Measurements from ENCODE around the gene MAN1B1.
"Not testable (repeated sequence)": the region's sequence is repeated elsewhere in the genome, so short reads cannot be mapped to it uniquely, and the experiment has no call there.

MAN1B1 gene

GRCh38 chr9:137116027-137116507 lies 29.3 kb downstream of the MAN1B1 start:
- CTCF ChIA-PET: interaction anchor here (1.2 to 1.4 kb wide), 3 partner anchors 91 to 119 kb away, joined by 3 to 5 read pairs (median 3); partner anchors contain the start of gene RNF224
- Histone ChIP-seq H3K36me3 (ENCODE audit: control insufficient read depth in 4 of 4, insufficient read depth in 4 of 4, low read length in 3 of 4) (peaks cover 0 to 21% (median 13%) of the 10 kb centered on the region in 4 experiments), H3K27ac (ENCODE audit: insufficient read depth in 1 of 2, low read depth in 1 of 2, low read length in 2 of 2, poor library complexity in 1 of 2, severe bottlenecking in 2 of 2) (no peak overlapping the region), H3K4me1 (ENCODE audit: control extremely low read depth in 1 of 4, control insufficient read depth in 4 of 4, insufficient read depth in 4 of 4, low read length in 3 of 4) (peaks cover 0 to 13% (median 11%) of the 10 kb centered on the region in 4 experiments), H3K9me3 (ENCODE audit: control extremely low read depth in 1 of 5, control insufficient read depth in 4 of 5, insufficient read depth in 2 of 5, low read depth in 1 of 5, low read length in 4 of 5) (no peaks in the 10 kb centered on the region), H3K4me3 (ENCODE audit: control insufficient read depth in 1 of 7, extremely low read depth in 1 of 7, insufficient read depth in 4 of 7, low read depth in 2 of 7, low read length in 6 of 7) (no peak overlapping the region), H3K27me3 (replicated peaks in 2 of 5; ENCODE audit: control insufficient read depth in 4 of 5, insufficient read depth in 5 of 5, low read length in 4 of 5) (no peaks in the 10 kb centered on the region)
- 80% methylated on average over 5 of the region's 6 CpGs for WGBS (ENCODE audit: insufficient coverage)
- no peak for DNase-seq
- POLR2A ChIA-PET: interaction anchor here (0.5 kb wide), 1 partner anchor 93 kb away, joined by 4 read pairs; no protein-coding TSS in a partner anchor

GRCh38 chr9:137116728-137117127 lies 29.9 kb downstream of the MAN1B1 start:
- WGBS (ENCODE audit: insufficient coverage): 91% methylated on average over 17 of the region's 17 CpGs
- no peak overlapping the region for H3K4me3 ChIP-seq (ENCODE audit: control insufficient read depth in 1 of 7, extremely low read depth in 1 of 7, insufficient read depth in 4 of 7, low read depth in 2 of 7, low read length in 6 of 7)
- H3K36me3 ChIP-seq (ENCODE audit: control insufficient read depth in 4 of 4, insufficient read depth in 4 of 4, low read length in 3 of 4): peaks cover 0 to 18% (median 9%) of the 10 kb centered on the region in 4 experiments
- no peak overlapping the region for H3K27ac ChIP-seq (ENCODE audit: insufficient read depth in 1 of 2, low read depth in 1 of 2, low read length in 2 of 2, poor library complexity in 1 of 2, severe bottlenecking in 2 of 2)
- no peaks in the 10 kb centered on the region for H3K9me3 ChIP-seq (ENCODE audit: control extremely low read depth in 1 of 5, control insufficient read depth in 4 of 5, insufficient read depth in 2 of 5, low read depth in 1 of 5, low read length in 4 of 5)
- ChIA-PET POLR2A (no interaction called here), CTCF (interaction anchor here (0.7 to 1.6 kb wide), 2 partner anchors 110 to 120 kb away, joined by 4 to 6 read pairs; partner anchors contain the start of gene RNF224)
- no peak for DNase-seq
- no peaks in the 10 kb centered on the region for H3K27me3 ChIP-seq (replicated peaks in 2 of 5; ENCODE audit: control insufficient read depth in 4 of 5, insufficient read depth in 5 of 5, low read length in 4 of 5)
- H3K4me1 ChIP-seq (ENCODE audit: control extremely low read depth in 1 of 4, control insufficient read depth in 4 of 4, insufficient read depth in 4 of 4, low read length in 3 of 4): peaks cover 0 to 13% (median 11%) of the 10 kb centered on the region in 4 experiments

GRCh38 chr9:137117269-137117731 lies 30.5 kb downstream of the MAN1B1 start:
- 95% methylated on average over 7 of the region's 15 CpGs for WGBS (ENCODE audit: insufficient coverage)
- DNase-seq: no peak
- POLR2A ChIA-PET: interaction anchor here (1.7 kb wide), 1 partner anchor 106 kb away, joined by 4 read pairs; no protein-coding TSS in a partner anchor
- Histone ChIP-seq H3K36me3 (ENCODE audit: control insufficient read depth in 4 of 4, insufficient read depth in 4 of 4, low read length in 3 of 4) (peaks cover 0 to 12% (median 5%) of the 10 kb centered on the region in 4 experiments), H3K27ac (ENCODE audit: insufficient read depth in 1 of 2, low read depth in 1 of 2, low read length in 2 of 2, poor library complexity in 1 of 2, severe bottlenecking in 2 of 2) (no peak overlapping the region), H3K4me1 (ENCODE audit: control extremely low read depth in 1 of 4, control insufficient read depth in 4 of 4, insufficient read depth in 4 of 4, low read length in 3 of 4) (peaks cover under 1 to 13% (median 12%) of the 10 kb centered on the region in 4 experiments), H3K27me3 (replicated peaks in 2 of 5; ENCODE audit: control insufficient read depth in 4 of 5, insufficient read depth in 5 of 5, low read length in 4 of 5) (no peaks in the 10 kb centered on the region), H3K9me3 (ENCODE audit: control extremely low read depth in 1 of 5, control insufficient read depth in 4 of 5, insufficient read depth in 2 of 5, low read depth in 1 of 5, low read length in 4 of 5) (no peaks in the 10 kb centered on the region), H3K4me3 (ENCODE audit: control insufficient read depth in 1 of 7, extremely low read depth in 1 of 7, insufficient read depth in 4 of 7, low read depth in 2 of 7, low read length in 6 of 7) (no peak overlapping the region)
- CTCF ChIA-PET: interaction anchor here (0.7 to 4.3 kb wide), 4 partner anchors 9 to 119 kb away, joined by 4 to 46 read pairs (median 6); partner anchors contain the start of genes CYSRT1 and RNF224

GRCh38 chr9:137118092-137118603 lies 31.4 kb downstream of the MAN1B1 start:
- not testable (repeated sequence) for H3K36me3 ChIP-seq (ENCODE audit: control insufficient read depth in 4 of 4, insufficient read depth in 4 of 4, low read length in 3 of 4); H3K27me3 ChIP-seq (replicated peaks in 2 of 5; ENCODE audit: control insufficient read depth in 4 of 5, insufficient read depth in 5 of 5, low read length in 4 of 5); DNase-seq; H3K27ac ChIP-seq (ENCODE audit: insufficient read depth in 1 of 2, low read depth in 1 of 2, low read length in 2 of 2, poor library complexity in 1 of 2, severe bottlenecking in 2 of 2); H3K4me3 ChIP-seq (ENCODE audit: control insufficient read depth in 1 of 7, extremely low read depth in 1 of 7, insufficient read depth in 4 of 7, low read depth in 2 of 7, low read length in 6 of 7); H3K9me3 ChIP-seq (ENCODE audit: control extremely low read depth in 1 of 5, control insufficient read depth in 4 of 5, insufficient read depth in 2 of 5, low read depth in 1 of 5, low read length in 4 of 5)
- POLR2A ChIA-PET: interaction anchor here (0.6 to 1.7 kb wide), 2 partner anchors 10 to 105 kb away, joined by 4 to 6 read pairs; no protein-coding TSS in a partner anchor
- CTCF ChIA-PET: interaction anchor here (0.9 to 4.3 kb wide), 6 partner anchors 10 to 118 kb away, joined by 3 to 46 read pairs (median 4); partner anchors contain the start of genes CYSRT1 and RNF224
- H3K4me1 ChIP-seq (ENCODE audit: control extremely low read depth in 1 of 4, control insufficient read depth in 4 of 4, insufficient read depth in 4 of 4, low read length in 3 of 4): peaks cover 5 to 14% (median 13%) of the 10 kb centered on the region in 4 experiments
- WGBS (ENCODE audit: insufficient coverage): 94% methylated on average over 10 of the region's 12 CpGs

- CTCF ChIA-PET: interaction anchor here (1.0 to 2.9 kb wide), 3 partner anchors 54 to 104 kb away, joined by 4 to 14 read pairs (median 5); partner anchors contain the start of genes CYSRT1 and RNF224
- DNase-seq; H3K9me3 ChIP-seq (ENCODE audit: control extremely low read depth in 1 of 5, control insufficient read depth in 4 of 5, insufficient read depth in 2 of 5, low read depth in 1 of 5, low read length in 4 of 5); H3K36me3 ChIP-seq (ENCODE audit: control insufficient read depth in 4 of 4, insufficient read depth in 4 of 4, low read length in 3 of 4); H3K27ac ChIP-seq (ENCODE audit: insufficient read depth in 1 of 2, low read depth in 1 of 2, low read length in 2 of 2, poor library complexity in 1 of 2, severe bottlenecking in 2 of 2); POLR2A ChIA-PET; H3K4me3 ChIP-seq (ENCODE audit: control insufficient read depth in 1 of 7, extremely low read depth in 1 of 7, insufficient read depth in 4 of 7, low read depth in 2 of 7, low read length in 6 of 7); H3K27me3 ChIP-seq (replicated peaks in 2 of 5; ENCODE audit: control insufficient read depth in 4 of 5, insufficient read depth in 5 of 5, low read length in 4 of 5): not testable (repeated sequence)
- H3K4me1 ChIP-seq (ENCODE audit: control extremely low read depth in 1 of 4, control insufficient read depth in 4 of 4, insufficient read depth in 4 of 4, low read length in 3 of 4): peaks cover 7 to 11% (median 9%) of the 10 kb centered on the region in 4 experiments
- WGBS (ENCODE audit: insufficient coverage): 91% methylated on average over 8 of the region's 25 CpGs
Measured at GRCh38 chr9:137121927-137122795, 35.4 kb downstream of the MAN1B1 start.

- H3K9me3 ChIP-seq (ENCODE audit: control extremely low read depth in 1 of 5, control insufficient read depth in 4 of 5, insufficient read depth in 2 of 5, low read depth in 1 of 5, low read length in 4 of 5); POLR2A ChIA-PET; H3K27ac ChIP-seq (ENCODE audit: insufficient read depth in 1 of 2, low read depth in 1 of 2, low read length in 2 of 2, poor library complexity in 1 of 2, severe bottlenecking in 2 of 2); H3K4me3 ChIP-seq (ENCODE audit: control insufficient read depth in 1 of 7, extremely low read depth in 1 of 7, insufficient read depth in 4 of 7, low read depth in 2 of 7, low read length in 6 of 7); H3K36me3 ChIP-seq (ENCODE audit: control insufficient read depth in 4 of 4, insufficient read depth in 4 of 4, low read length in 3 of 4); DNase-seq; H3K27me3 ChIP-seq (replicated peaks in 2 of 5; ENCODE audit: control insufficient read depth in 4 of 5, insufficient read depth in 5 of 5, low read length in 4 of 5): not testable (repeated sequence)
- CTCF ChIA-PET: interaction anchor here (1.0 to 2.9 kb wide), 5 partner anchors 12 to 103 kb away, joined by 3 to 14 read pairs (median 4); partner anchors contain the start of genes CYSRT1 and RNF224
- 88% methylated on average over 6 of the region's 16 CpGs for WGBS (ENCODE audit: insufficient coverage)
- peaks cover 10 to 19% (median 15%) of the 10 kb centered on the region in 4 experiments for H3K4me1 ChIP-seq (ENCODE audit: control extremely low read depth in 1 of 4, control insufficient read depth in 4 of 4, insufficient read depth in 4 of 4, low read length in 3 of 4)
Measured at GRCh38 chr9:137122796-137123467, 36.1 kb downstream of the MAN1B1 start.
